Astrocyte (in vitro differentiated cells and primary cell): ENCODE measurements around the gene DACT2. TPM values are rescaled to one million over a fixed set of nuclear protein-coding genes. Genes with fewer than 3 reads are reported as not detected.

Experiments
- DNase-seq: peaks from one replicate; pipeline ENCODE4 v3.0.0-alpha.2; 2010; ENCODE audit warnings: low read depth
- FAIRE-seq: peaks from 2 replicates; lab custom pipeline; 2011; peaks lifted over from hg19 to GRCh38; lab: Jason Lieb, UNC
- H2AFZ ChIP-seq: 2 replicates; pipeline ENCODE4 v1.6.0; 2012; ENCODE audit warnings: low read depth, low read length, inconsistent platforms
- H3K27ac ChIP-seq: 2 replicates; pipeline ENCODE4 v1.5.1; 2011; ENCODE audit warnings: low read depth, low read length, inconsistent platforms
- H3K27me3 ChIP-seq: 2 replicates; pipeline ENCODE4 v1.6.0; 2011; ENCODE audit warnings: low read length, inconsistent platforms; ENCODE audit not compliant: insufficient read depth
- H3K36me3 ChIP-seq: 2 replicates; pipeline ENCODE4 v1.5.1; 2011; ENCODE audit warnings: low read length, inconsistent platforms; ENCODE audit not compliant: insufficient read depth
- H3K4me1 ChIP-seq: 2 replicates; pipeline ENCODE4 v1.5.1; 2011; ENCODE audit warnings: low read length, inconsistent platforms; ENCODE audit not compliant: insufficient read depth
- H3K4me2 ChIP-seq: 2 replicates; pipeline ENCODE4 v1.6.0; 2012; ENCODE audit warnings: low read length, inconsistent platforms
- H3K4me3 ChIP-seq: 2 replicates; pipeline ENCODE4 v1.5.1; 2011; ENCODE audit warnings: low read depth, mild to moderate bottlenecking, low read length, inconsistent platforms; ENCODE audit not compliant: insufficient read depth
- H3K79me2 ChIP-seq: 2 replicates; pipeline ENCODE4 v1.6.0; 2012; ENCODE audit warnings: mild to moderate bottlenecking, low read length, inconsistent platforms; ENCODE audit not compliant: insufficient read depth
- H3K9ac ChIP-seq: 2 replicates; pipeline ENCODE4 v1.6.0; 2012; ENCODE audit warnings: mild to moderate bottlenecking, low read length, inconsistent platforms
- H3K9me3 ChIP-seq: 2 replicates; pipeline ENCODE4 v1.5.1; 2012; ENCODE audit warnings: low read depth, mild to moderate bottlenecking, low read length, inconsistent platforms; ENCODE audit not compliant: insufficient read depth
- H4K20me1 ChIP-seq: 2 replicates; pipeline ENCODE4 v1.6.0; 2012; ENCODE audit warnings: low read length, inconsistent platforms; ENCODE audit not compliant: insufficient read depth
- H3K27ac Mint-ChIP-seq: one replicate; pipeline ENCODE4 v1.8.0; 2021; ENCODE audit warnings: mild to moderate bottlenecking, mixed read lengths; ENCODE audit not compliant: unreplicated experiment
- H3K27me3 Mint-ChIP-seq: one replicate; pipeline ENCODE4 v1.8.0; 2021; ENCODE audit warnings: low read depth, mixed read lengths; ENCODE audit not compliant: unreplicated experiment
- H3K36me3 Mint-ChIP-seq: one replicate; pipeline ENCODE4 v1.8.0; 2021; ENCODE audit warnings: low read depth, mixed read lengths; ENCODE audit not compliant: unreplicated experiment
- H3K4me1 Mint-ChIP-seq: one replicate; pipeline ENCODE4 v1.8.0; 2021; ENCODE audit warnings: low read depth, mixed read lengths; ENCODE audit not compliant: unreplicated experiment
- H3K4me3 Mint-ChIP-seq: one replicate; pipeline ENCODE4 v1.8.0; 2021; ENCODE audit warnings: mild to moderate bottlenecking, moderate library complexity, mixed read lengths; ENCODE audit not compliant: unreplicated experiment
- H3K9me3 Mint-ChIP-seq: one replicate; pipeline ENCODE4 v1.8.0; 2021; ENCODE audit warnings: mild to moderate bottlenecking, mixed read lengths; ENCODE audit not compliant: unreplicated experiment
- EZH2 ChIP-seq: IDR thresholded peaks from 2 replicates; pipeline ENCODE4 v1.6.1; 2012; ENCODE audit warnings: mild to moderate bottlenecking, low read length, inconsistent platforms; ENCODE audit not compliant: insufficient read depth
- total RNA-seq: library from RNA; stranded (reverse); gene quantifications from 2 replicates; pipeline ENCODE4 v1.2.1, GENCODE V29; 2021
- TF ChIP-seq, protein P1 (sequence below): IDR thresholded peaks from 2 replicates; pipeline ENCODE4 v1.5.1; 2011; ENCODE audit warnings: low read depth, mild to moderate bottlenecking, inconsistent platforms, low read length, moderate library complexity; ENCODE audit not compliant: insufficient read depth

Gene DACT2
- total RNA-seq, 1 donor from 2014 or later = 0.20 TPM

DNA sequence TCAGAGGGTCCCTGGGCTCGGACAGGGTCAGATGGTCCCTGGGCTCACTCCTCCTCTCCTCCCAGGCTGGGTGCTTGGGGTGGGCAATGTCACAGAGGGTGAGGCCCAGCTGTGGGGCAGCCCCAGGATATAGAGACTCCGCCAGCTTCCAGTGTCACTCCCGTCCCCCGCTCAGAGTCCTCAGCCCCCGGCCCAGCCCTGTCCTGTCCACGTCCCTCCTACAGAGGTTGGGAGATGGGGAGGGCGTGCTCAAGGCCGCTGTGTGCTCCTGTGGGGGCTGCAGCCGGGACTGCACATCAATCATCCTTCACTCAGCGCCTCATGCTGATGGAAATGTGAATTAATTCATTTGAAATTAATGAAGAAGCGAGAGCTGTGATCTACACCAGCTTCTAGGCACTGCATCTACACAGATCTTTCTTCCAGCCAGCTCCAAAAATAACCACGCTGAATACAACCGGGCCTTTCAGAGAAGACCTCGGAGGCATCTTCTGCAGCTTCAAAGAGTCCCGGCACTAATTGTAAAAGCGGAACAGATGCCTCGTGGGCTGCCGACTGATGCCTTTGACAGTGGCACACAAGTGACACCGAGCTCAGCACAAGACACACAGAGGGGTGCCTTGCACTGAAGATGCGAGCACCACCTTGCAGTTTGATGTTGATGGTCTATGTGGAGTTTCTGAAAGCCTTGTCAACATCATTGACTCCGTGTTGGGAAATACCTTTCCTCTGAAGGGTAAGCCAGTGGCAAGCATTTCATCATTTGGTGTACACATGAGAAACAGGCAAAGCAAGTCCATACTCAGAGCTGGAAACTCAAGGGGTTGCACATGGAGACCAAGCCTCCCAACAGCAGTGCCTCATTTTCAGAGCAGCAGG is 39.3 kb downstream of the DACT2 start:
- Mint-ChIP-seq H3K27me3 (peaks cover 63% of the 10 kb centered on the region), H3K27ac (no peak overlapping the region), H3K4me1 (no peaks in the 10 kb centered on the region), H3K9me3 (peaks cover 3% of the 10 kb centered on the region), H3K36me3 (no peaks in the 10 kb centered on the region), H3K4me3 (no peak overlapping the region)
- no peaks in the 10 kb centered on the region for H3K36me3 ChIP-seq
- H4K20me1 ChIP-seq = no peaks in the 10 kb centered on the region
- H3K4me2 ChIP-seq = no peak overlapping the region
- no peaks in the 10 kb centered on the region for H3K27me3 ChIP-seq
- TF ChIP-seq, protein P1, sequence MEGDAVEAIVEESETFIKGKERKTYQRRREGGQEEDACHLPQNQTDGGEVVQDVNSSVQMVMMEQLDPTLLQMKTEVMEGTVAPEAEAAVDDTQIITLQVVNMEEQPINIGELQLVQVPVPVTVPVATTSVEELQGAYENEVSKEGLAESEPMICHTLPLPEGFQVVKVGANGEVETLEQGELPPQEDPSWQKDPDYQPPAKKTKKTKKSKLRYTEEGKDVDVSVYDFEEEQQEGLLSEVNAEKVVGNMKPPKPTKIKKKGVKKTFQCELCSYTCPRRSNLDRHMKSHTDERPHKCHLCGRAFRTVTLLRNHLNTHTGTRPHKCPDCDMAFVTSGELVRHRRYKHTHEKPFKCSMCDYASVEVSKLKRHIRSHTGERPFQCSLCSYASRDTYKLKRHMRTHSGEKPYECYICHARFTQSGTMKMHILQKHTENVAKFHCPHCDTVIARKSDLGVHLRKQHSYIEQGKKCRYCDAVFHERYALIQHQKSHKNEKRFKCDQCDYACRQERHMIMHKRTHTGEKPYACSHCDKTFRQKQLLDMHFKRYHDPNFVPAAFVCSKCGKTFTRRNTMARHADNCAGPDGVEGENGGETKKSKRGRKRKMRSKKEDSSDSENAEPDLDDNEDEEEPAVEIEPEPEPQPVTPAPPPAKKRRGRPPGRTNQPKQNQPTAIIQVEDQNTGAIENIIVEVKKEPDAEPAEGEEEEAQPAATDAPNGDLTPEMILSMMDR = no peak
- no peak for TF ChIP-seq EZH2
- peaks cover 18% of the 10 kb centered on the region for H3K9me3 ChIP-seq
- FAIRE-seq (no peak), DNase-seq (no peak)
- H3K9ac ChIP-seq = no peak overlapping the region
- no peaks in the 10 kb centered on the region for H3K79me2 ChIP-seq
- H3K4me3 ChIP-seq = no peak overlapping the region
- H3K27ac ChIP-seq = no peak overlapping the region
- H3K4me1 ChIP-seq = no peaks in the 10 kb centered on the region
- no peak overlapping the region for H2AFZ ChIP-seq

- H3K27me3 ChIP-seq = no peaks in the 10 kb centered on the region
- Mint-ChIP-seq H3K4me1 (no peaks in the 10 kb centered on the region), H3K36me3 (no peaks in the 10 kb centered on the region)
Measured at GRCh38 chr6:168279403-168279935, 40.1 kb downstream of the DACT2 start.

More at GRCh38 chr6:168279403-168279935, 40.1 kb downstream of the DACT2 start:
- no peak overlapping the region for H3K4me3 ChIP-seq
- no peak overlapping the region for H3K27ac ChIP-seq
- H3K9me3 ChIP-seq = peaks cover 16% of the 10 kb centered on the region
- Mint-ChIP-seq H3K9me3 (peaks cover 3% of the 10 kb centered on the region), H3K4me3 (no peak overlapping the region), H3K27me3 (peaks cover 66% of the 10 kb centered on the region), H3K27ac (no peak overlapping the region)
- H3K4me1 ChIP-seq = no peaks in the 10 kb centered on the region
- no peaks in the 10 kb centered on the region for H3K36me3 ChIP-seq
- no peak overlapping the region for H2AFZ ChIP-seq
- no peak overlapping the region for H3K4me2 ChIP-seq
- TF ChIP-seq, protein P1 = no peak
- no peak for TF ChIP-seq EZH2
- H3K79me2 ChIP-seq = no peaks in the 10 kb centered on the region
- FAIRE-seq (no peak), DNase-seq (no peak)
- no peaks in the 10 kb centered on the region for H4K20me1 ChIP-seq
- no peak overlapping the region for H3K9ac ChIP-seq
